HEK293 (cell line): ENCODE measurements around the gene SAP30L.
A peak's percentile ranks its signal among the peaks of the same experiment; 100 is the strongest.

Source experiments
- BCL11A ChIP-seq: fragments of 450-650 bp; formaldehyde crosslinking; IDR thresholded peaks from 2 replicates; pipeline ENCODE4 v1.5.1; 2016; ENCODE audit warnings: low read depth, missing biosample characterization, missing genetic modification characterization
- BCL11B ChIP-seq: fragments of 450-650 bp; formaldehyde crosslinking; IDR thresholded peaks from 2 replicates; pipeline ENCODE4 v1.5.1; 2016; ENCODE audit warnings: low read depth, missing biosample characterization, missing genetic modification characterization
- HOXA7 ChIP-seq: sonication (generic); formaldehyde crosslinking; IDR thresholded peaks from 2 replicates; pipeline ENCODE4 v1.8.1; 2022; ENCODE audit warnings: missing genetic modification reagents, borderline replicate concordance
- KLF16 ChIP-seq: fragments of 450-650 bp; formaldehyde crosslinking; IDR thresholded peaks from 2 replicates; pipeline ENCODE4 v1.5.1; 2017; ENCODE audit warnings: missing biosample characterization, missing genetic modification characterization
- KLF7 ChIP-seq: fragments of 450-650 bp; formaldehyde crosslinking; IDR thresholded peaks from 2 replicates; pipeline ENCODE4 v1.5.1; 2016; ENCODE audit warnings: missing biosample characterization, missing genetic modification characterization, borderline replicate concordance
- KLF8 ChIP-seq: fragments of 450-650 bp; formaldehyde crosslinking; IDR thresholded peaks from 2 replicates; pipeline ENCODE4 v1.5.1; 2016; ENCODE audit warnings: missing biosample characterization, missing genetic modification characterization
- ZBTB20 ChIP-seq: fragments of 450-650 bp; formaldehyde crosslinking; IDR thresholded peaks from 2 replicates; pipeline ENCODE4 v1.5.1; 2016; ENCODE audit warnings: missing biosample characterization, missing genetic modification characterization
- ZEB2 ChIP-seq: fragments of 450-650 bp; formaldehyde crosslinking; IDR thresholded peaks from 2 replicates; pipeline ENCODE4 v1.5.1; 2016; ENCODE audit warnings: missing biosample characterization, missing genetic modification characterization
- ZFP3 ChIP-seq: fragments of 450-650 bp; formaldehyde crosslinking; IDR thresholded peaks from 2 replicates; pipeline ENCODE4 v1.5.1; 2016; ENCODE audit warnings: low read depth, missing biosample characterization, missing genetic modification characterization
- ZFP41 ChIP-seq: fragments of 450-650 bp; formaldehyde crosslinking; IDR thresholded peaks from 2 replicates; pipeline ENCODE4 v1.5.1; 2016; ENCODE audit warnings: missing biosample characterization, missing genetic modification characterization, borderline replicate concordance
- ZNF133 ChIP-seq: fragments of 450-650 bp; formaldehyde crosslinking; IDR thresholded peaks from 2 replicates; pipeline ENCODE4 v1.5.1; 2016; ENCODE audit warnings: missing biosample characterization, missing genetic modification characterization
- ZNF169 ChIP-seq: fragments of 450-650 bp; formaldehyde crosslinking; IDR thresholded peaks from 2 replicates; pipeline ENCODE4 v1.5.1; 2016; ENCODE audit warnings: missing biosample characterization, missing genetic modification characterization
- ZNF24 ChIP-seq: fragments of 450-650 bp; formaldehyde crosslinking; IDR thresholded peaks from 2 replicates; pipeline ENCODE4 v1.5.1; 2016; ENCODE audit warnings: missing biosample characterization, missing genetic modification characterization
- ZNF248 ChIP-seq: fragments of 450-650 bp; formaldehyde crosslinking; IDR thresholded peaks from 2 replicates; pipeline ENCODE4 v1.5.1; 2017; ENCODE audit warnings: missing biosample characterization, missing genetic modification characterization
- ZNF302 ChIP-seq: fragments of 450-650 bp; formaldehyde crosslinking; IDR thresholded peaks from 2 replicates; pipeline ENCODE4 v1.5.1; 2016; ENCODE audit warnings: missing biosample characterization, missing genetic modification characterization, low read depth
- ZNF324 ChIP-seq: fragments of 450-650 bp; formaldehyde crosslinking; IDR thresholded peaks from 2 replicates; pipeline ENCODE4 v1.5.1; 2016; ENCODE audit warnings: missing biosample characterization, missing genetic modification characterization
- ZNF335 ChIP-seq: fragments of 450-650 bp; formaldehyde crosslinking; conservative IDR thresholded peaks from 2 replicates; pipeline ENCODE4 v1.5.1; 2016; ENCODE audit warnings: missing biosample characterization, missing genetic modification characterization
- ZNF350 ChIP-seq: fragments of 450-650 bp; formaldehyde crosslinking; IDR thresholded peaks from 2 replicates; pipeline ENCODE4 v1.5.0; 2017; ENCODE audit warnings: missing biosample characterization, mild to moderate bottlenecking, missing genetic modification characterization
- ZNF398 ChIP-seq: fragments of 450-650 bp; formaldehyde crosslinking; IDR thresholded peaks from 2 replicates; pipeline ENCODE4 v1.5.1; 2017; ENCODE audit warnings: missing biosample characterization, missing genetic modification characterization
- ZNF473 ChIP-seq: fragments of 450-650 bp; formaldehyde crosslinking; IDR thresholded peaks from 2 replicates; pipeline ENCODE4 v1.5.1; 2017; ENCODE audit warnings: missing biosample characterization, missing genetic modification characterization
- ZNF513 ChIP-seq: fragments of 450-650 bp; IDR thresholded peaks from 2 replicates; pipeline ENCODE4 v1.5.1; 2018; ENCODE audit warnings: missing biosample characterization, missing genetic modification characterization
- ZNF518A ChIP-seq: fragments of 450-650 bp; formaldehyde crosslinking; conservative IDR thresholded peaks from 2 replicates; pipeline ENCODE4 v1.5.1; 2016; ENCODE audit warnings: low read depth, missing biosample characterization, missing genetic modification characterization
- ZNF548 ChIP-seq: fragments of 450-650 bp; formaldehyde crosslinking; IDR thresholded peaks from 2 replicates; pipeline ENCODE4 v1.5.1; 2016; ENCODE audit warnings: missing biosample characterization, missing genetic modification characterization
- ZNF629 ChIP-seq: fragments of 450-650 bp; formaldehyde crosslinking; IDR thresholded peaks from 2 replicates; pipeline ENCODE4 v1.5.1; 2017; ENCODE audit warnings: missing biosample characterization, missing genetic modification characterization
- ZNF660 ChIP-seq: fragments of 450-650 bp; IDR thresholded peaks from 2 replicates; pipeline ENCODE4 v1.5.1; 2018; ENCODE audit warnings: missing biosample characterization, mild to moderate bottlenecking, missing genetic modification characterization
- ZNF664 ChIP-seq: fragments of 450-650 bp; formaldehyde crosslinking; IDR thresholded peaks from 2 replicates; pipeline ENCODE4 v1.5.1; 2016; ENCODE audit warnings: missing biosample characterization, missing genetic modification characterization
- ZNF670 ChIP-seq: fragments of 450-650 bp; formaldehyde crosslinking; IDR thresholded peaks from 2 replicates; pipeline ENCODE4 v1.5.1; 2016; ENCODE audit warnings: missing biosample characterization, missing genetic modification characterization, low read depth
- ZNF677 ChIP-seq: fragments of 450-650 bp; IDR thresholded peaks from 2 replicates; pipeline ENCODE4 v1.5.0; 2018; ENCODE audit warnings: missing biosample characterization, mild to moderate bottlenecking, missing genetic modification characterization, moderate library complexity
- ZNF692 ChIP-seq: fragments of 450-650 bp; formaldehyde crosslinking; IDR thresholded peaks from 2 replicates; pipeline ENCODE4 v1.5.1; 2016; ENCODE audit warnings: missing biosample characterization, missing genetic modification characterization
- ZNF776 ChIP-seq: fragments of 450-650 bp; formaldehyde crosslinking; IDR thresholded peaks from 2 replicates; pipeline ENCODE4 v1.5.0; 2017; ENCODE audit warnings: missing biosample characterization, missing genetic modification characterization, borderline replicate concordance

SAP30L gene

GRCh38 chr5:154446195-154447088, 645 bp downstream of the SAP30L start (continued):
- TF ChIP-seq ZNF518A (no peak), ZNF335 (peak; percentile 63; the same call in 1 of the 2 replicates), ZNF169 (tag by site-specific recombination) (no peak), ZFP3 (tag by site-specific recombination) (no peak), ZNF302 (no peak), BCL11B (tag by site-specific recombination) (no peak), ZNF660 (tag by site-specific recombination) (no peak), ZNF248 (tag by site-specific recombination) (no peak), ZNF350 (tag by site-specific recombination) (no peak), ZNF629 (tag by site-specific recombination) (no peak), ZNF24 (no peak), ZNF548 (tag by site-specific recombination) (no peak), ZNF473 (tag by site-specific recombination) (no peak), KLF7 (tag by site-specific recombination) (0 out of 2 replicates have a peak, but pooled peaks have one; percentile 21), ZNF324 (tag by site-specific recombination) (no peak; the same call in 1 of the 2 replicates), BCL11A (tag by site-specific recombination) (0 out of 2 replicates have a peak, but pooled peaks have one; percentile 42), ZEB2 (tag by site-specific recombination) (peak; percentile 56; the same call in 1 of the 2 replicates), ZNF670 (no peak), ZNF776 (tag by site-specific recombination) (no peak), ZNF398 (tag by site-specific recombination) (0 out of 2 replicates have a peak, but pooled peaks have one; percentile 25), ZNF677 (tag by site-specific recombination) (no peak), ZNF664 (tag by site-specific recombination) (no peak), KLF16 (tag by site-specific recombination) (no peak; the same call in 1 of the 2 replicates), HOXA7 (CRISPR knock-in tag) (no peak), KLF8 (tag by site-specific recombination) (0 out of 2 replicates have a peak, but pooled peaks have one; percentile 21), ZNF513 (tag by site-specific recombination) (no peak), ZFP41 (tag by site-specific recombination) (no peak), ZBTB20 (peak; percentile 93), ZNF133 (tag by site-specific recombination) (no peak), ZNF692 (tag by site-specific recombination) (0 out of 2 replicates have a peak, but pooled peaks have one; percentile 16)
